Hematopoietic multipotent progenitor cell treated with erythropoietin and hydrocortisone succinate and interleukin-3 and kit ligand, for 4 days (in vitro differentiated cells): ENCODE results near the gene LRIT1.
A peak's percentile ranks its signal among the peaks of the same experiment; 100 is the strongest.
"Not testable (repeated sequence)": the region's sequence is repeated elsewhere in the genome, so short reads cannot be mapped to it uniquely, and the experiment has no call there.

Source experiments
- DNase-seq: peaks from one replicate; pipeline ENCODE4 v3.0.0-alpha.2; 2015

LRIT1 gene

GRCh38 chr10:84241185-84241790 is at the start of gene LRIT1:
Gene LRIT1 (minus strand): TSS chr10:84241546. CDS start chr10:84241439, 107 bp downstream.
- no peak for DNase-seq

GRCh38 chr10:84290235-84290634 is 48.9 kb upstream of the LRIT1 start:
- DNase-seq = no peak

- no peak for DNase-seq
Measured at GRCh38 chr10:84289521-84290200, 48.3 kb upstream of the LRIT1 start.

- no peak for DNase-seq
Measured at GRCh38 chr10:84288151-84288550, 46.8 kb upstream of the LRIT1 start.

- no peak for DNase-seq
Measured at GRCh38 chr10:84286695-84287094, 45.3 kb upstream of the LRIT1 start.

GRCh38 chr10:84279876-84280475 is 38.6 kb upstream of the LRIT1 start:
- not testable (repeated sequence) for DNase-seq

GRCh38 chr10:84270708-84271107 is 29.4 kb upstream of the LRIT1 start:
- DNase-seq = no peak

GRCh38 chr10:84269773-84270172 is 28.4 kb upstream of the LRIT1 start:
- DNase-seq = no peak

GRCh38 chr10:84269162-84269561 is 27.8 kb upstream of the LRIT1 start:
- DNase-seq = no peak

- DNase-seq = peak; percentile 63
Measured at GRCh38 chr10:84267503-84268126, 26.3 kb upstream of the LRIT1 start.

GRCh38 chr10:84265418-84265817 is 24.1 kb upstream of the LRIT1 start:
- DNase-seq = no peak

GRCh38 chr10:84264611-84265141 is 23.3 kb upstream of the LRIT1 start:
- peak; percentile 80 for DNase-seq

GRCh38 chr10:84263716-84264115 is 22.4 kb upstream of the LRIT1 start:
- DNase-seq = no peak

- no peak for DNase-seq
Measured at GRCh38 chr10:84262190-84262956, 21.0 kb upstream of the LRIT1 start.

GRCh38 chr10:84261236-84261915 is 20.0 kb upstream of the LRIT1 start:
- no peak for DNase-seq

GRCh38 chr10:84258034-84258695 is 16.8 kb upstream of the LRIT1 start:
- no peak for DNase-seq

GRCh38 chr10:84257343-84258020 is 16.1 kb upstream of the LRIT1 start:
- DNase-seq = no peak

GRCh38 chr10:84256510-84257342 is 15.4 kb upstream of the LRIT1 start:
- DNase-seq = peak; percentile 72

GRCh38 chr10:84254552-84255478 is 13.5 kb upstream of the LRIT1 start:
- DNase-seq = no peak
